NCI-H2196 (cell line): ENCODE results near the gene FOS.
A peak's percentile ranks its signal among the peaks of the same experiment; 100 is the strongest.

Source experiments
- DNase-seq: peaks from one replicate; lab custom pipeline; 2025; ENCODE audit not compliant: unreplicated experiment; lab: John Stamatoyannopoulos, UW

Gene FOS

GRCh38 chr14:75249958-75250336 is 28.7 kb upstream of the FOS start:
- no peak for DNase-seq

- no peak for DNase-seq
Measured at GRCh38 chr14:75250800-75251199, 27.8 kb upstream of the FOS start.

GRCh38 chr14:75252254-75252837 is 26.3 kb upstream of the FOS start:
- peak; percentile 56 for DNase-seq

- DNase-seq, result peak; percentile 41
Measured at GRCh38 chr14:75254381-75254822, 24.2 kb upstream of the FOS start.

GRCh38 chr14:75254901-75255584 is 23.6 kb upstream of the FOS start:
- DNase-seq, result no peak

- no peak for DNase-seq
Measured at GRCh38 chr14:75258079-75258802, 20.4 kb upstream of the FOS start.

GRCh38 chr14:75258803-75259509 is 19.7 kb upstream of the FOS start:
- DNase-seq, result peak; percentile 99

- no peak for DNase-seq
Measured at GRCh38 chr14:75259510-75259855, 19.1 kb upstream of the FOS start.

GRCh38 chr14:75260025-75260763 is 18.4 kb upstream of the FOS start:
- no peak for DNase-seq

GRCh38 chr14:75261820-75262219 is 16.8 kb upstream of the FOS start:
- DNase-seq, result no peak

- DNase-seq, result no peak
Measured at GRCh38 chr14:75262641-75263040, 16.0 kb upstream of the FOS start.

GRCh38 chr14:75264036-75264435 is 14.6 kb upstream of the FOS start:
- DNase-seq, result no peak

- no peak for DNase-seq
Measured at GRCh38 chr14:75267141-75267721, 11.4 kb upstream of the FOS start.

GRCh38 chr14:75268633-75269550 is 9.7 kb upstream of the FOS start:
- no peak for DNase-seq

GRCh38 chr14:75271514-75271913 is 7.1 kb upstream of the FOS start:
- DNase-seq, result no peak

GRCh38 chr14:75273272-75274049 is 5.2 kb upstream of the FOS start:
- no peak for DNase-seq

- DNase-seq, result no peak
Measured at GRCh38 chr14:75274050-75274898, 4.4 kb upstream of the FOS start.
